ENCODE measurements around the gene ACTR8.
"Not testable (repeated sequence)": the region's sequence is repeated elsewhere in the genome, so short reads cannot be mapped to it uniquely, and the experiment has no call there.

Gene ACTR8

GRCh38 chr3:53881691-53882593 lies at the start of gene ACTR8:
Gene ACTR8, minus strand, starts transcription at chr3:53882152. Its CDS starts 51 bp downstream, at chr3:53882101.
- DNase-seq (ENCODE audit: low spot score), result peak; percentile 87

- not testable (repeated sequence) for DNase-seq (ENCODE audit: low spot score)
These were observed 45.4 kb upstream of the ACTR8 start for GRCh38 chr3:53927208-53927872.

GRCh38 chr3:53921296-53921695 lies 39.3 kb upstream of the ACTR8 start:
- no peak for DNase-seq (ENCODE audit: low spot score)

GRCh38 chr3:53919741-53920140 lies 37.8 kb upstream of the ACTR8 start:
- DNase-seq (ENCODE audit: low spot score), result no peak

GRCh38 chr3:53913401-53913800 lies 31.4 kb upstream of the ACTR8 start:
- DNase-seq (ENCODE audit: low spot score), result no peak

- DNase-seq (ENCODE audit: low spot score), result no peak
These were observed 20.8 kb upstream of the ACTR8 start for GRCh38 chr3:53902711-53903110.

- DNase-seq (ENCODE audit: low spot score), result no peak
These were observed 20.1 kb upstream of the ACTR8 start for GRCh38 chr3:53902067-53902466.

- DNase-seq (ENCODE audit: low spot score), result no peak
These were observed 18.8 kb upstream of the ACTR8 start for GRCh38 chr3:53900666-53901331.

GRCh38 chr3:53899750-53900149 lies 17.8 kb upstream of the ACTR8 start:
- no peak for DNase-seq (ENCODE audit: low spot score)

GRCh38 chr3:53892286-53892637 lies 10.3 kb upstream of the ACTR8 start:
- DNase-seq (ENCODE audit: low spot score), result no peak

- DNase-seq (ENCODE audit: low spot score), result peak; percentile 98
These were observed 9.7 kb upstream of the ACTR8 start, which contains the start of gene SELENOK for GRCh38 chr3:53891497-53892285. Gene SELENOK, minus strand, starts transcription at chr3:53891859.

GRCh38 chr3:53890726-53891475 lies 8.9 kb upstream of the ACTR8 start:
- DNase-seq (ENCODE audit: low spot score), result peak; percentile 54

GRCh38 chr3:53888232-53888631 lies 6.3 kb upstream of the ACTR8 start:
- DNase-seq (ENCODE audit: low spot score), result no peak

- DNase-seq (ENCODE audit: low spot score), result no peak
These were observed 5.5 kb upstream of the ACTR8 start for GRCh38 chr3:53887446-53887845.

- DNase-seq (ENCODE audit: low spot score), result no peak
These were observed 3.3 kb upstream of the ACTR8 start for GRCh38 chr3:53885239-53885638.

GRCh38 chr3:53884623-53885022 lies 2.7 kb upstream of the ACTR8 start:
- no peak for DNase-seq (ENCODE audit: low spot score)

- no peak for DNase-seq (ENCODE audit: low spot score)
These were observed 1.1 kb upstream of the ACTR8 start for GRCh38 chr3:53883008-53883407.

- no peak for DNase-seq (ENCODE audit: low spot score)
These were observed 1.3 kb downstream of the ACTR8 start for GRCh38 chr3:53880396-53881345.

- no peak for DNase-seq (ENCODE audit: low spot score)
These were observed 16.0 kb downstream of the ACTR8 start for GRCh38 chr3:53865732-53866499.
